ENCODE measurements around the gene TPM1. TPM values are rescaled to one million over a fixed set of nuclear protein-coding genes. Genes with fewer than 3 reads are reported as not detected.

The TPM1 gene
- total and polyA plus RNA-seq, 2 experiments from 2014 or later: 291 to 353 TPM

GRCh38 chr15:62994975-62995681 lies 47.4 kb upstream of the TPM1 start:
- peak; percentile 47 for DNase-seq (ENCODE audit: low spot score)
- H3K27ac ChIP-seq: peak overlapping the region; percentile 35
- H3K4me1 ChIP-seq (ENCODE audit: insufficient read depth): peaks cover 20% of the 10 kb centered on the region
- H3K4me2 ChIP-seq: no peak overlapping the region
- no peaks in the 10 kb centered on the region for H3K79me2 ChIP-seq
- WGBS (ENCODE audit: low lambda C conversion rate, missing lambda C conversion rate): 70% methylated on average over 3 of the region's 3 CpGs
- H2AFZ ChIP-seq: no peak overlapping the region
- TF ChIP-seq, protein P1, sequence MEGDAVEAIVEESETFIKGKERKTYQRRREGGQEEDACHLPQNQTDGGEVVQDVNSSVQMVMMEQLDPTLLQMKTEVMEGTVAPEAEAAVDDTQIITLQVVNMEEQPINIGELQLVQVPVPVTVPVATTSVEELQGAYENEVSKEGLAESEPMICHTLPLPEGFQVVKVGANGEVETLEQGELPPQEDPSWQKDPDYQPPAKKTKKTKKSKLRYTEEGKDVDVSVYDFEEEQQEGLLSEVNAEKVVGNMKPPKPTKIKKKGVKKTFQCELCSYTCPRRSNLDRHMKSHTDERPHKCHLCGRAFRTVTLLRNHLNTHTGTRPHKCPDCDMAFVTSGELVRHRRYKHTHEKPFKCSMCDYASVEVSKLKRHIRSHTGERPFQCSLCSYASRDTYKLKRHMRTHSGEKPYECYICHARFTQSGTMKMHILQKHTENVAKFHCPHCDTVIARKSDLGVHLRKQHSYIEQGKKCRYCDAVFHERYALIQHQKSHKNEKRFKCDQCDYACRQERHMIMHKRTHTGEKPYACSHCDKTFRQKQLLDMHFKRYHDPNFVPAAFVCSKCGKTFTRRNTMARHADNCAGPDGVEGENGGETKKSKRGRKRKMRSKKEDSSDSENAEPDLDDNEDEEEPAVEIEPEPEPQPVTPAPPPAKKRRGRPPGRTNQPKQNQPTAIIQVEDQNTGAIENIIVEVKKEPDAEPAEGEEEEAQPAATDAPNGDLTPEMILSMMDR (IDR thresholded peaks at IDR 0.05; ENCODE audit: poor library complexity): no peak
- TF ChIP-seq EZH2phosphoT487 (IDR thresholded peaks at IDR 0.05; ENCODE audit: low read depth, severe bottlenecking, unreplicated experiment) (no peak), EZH2 (IDR thresholded peaks at IDR 0.05; ENCODE audit: borderline replicate concordance) (no peak)
- no peaks in the 10 kb centered on the region for H4K20me1 ChIP-seq (ENCODE audit: insufficient read depth, poor library complexity, severe bottlenecking)
- H3K9me3 ChIP-seq (ENCODE audit: low read depth): no peaks in the 10 kb centered on the region
- H3K36me3 ChIP-seq (replicated peaks; ENCODE audit: insufficient read depth, low read depth): no peaks in the 10 kb centered on the region
- no peak overlapping the region for H3K4me3 ChIP-seq
- no peaks in the 10 kb centered on the region for H3K27me3 ChIP-seq
- no peaks in the 10 kb centered on the region for H3K9me2 ChIP-seq (replicated peaks; ENCODE audit: insufficient read depth)

- peak overlapping the region; percentile 54 for H3K27ac ChIP-seq
- H3K79me2 ChIP-seq: no peaks in the 10 kb centered on the region
- H3K9me3 ChIP-seq (ENCODE audit: low read depth): no peaks in the 10 kb centered on the region
- H3K9me2 ChIP-seq (replicated peaks; ENCODE audit: insufficient read depth): no peaks in the 10 kb centered on the region
- H3K4me2 ChIP-seq: no peak overlapping the region
- no peaks in the 10 kb centered on the region for H4K20me1 ChIP-seq (ENCODE audit: insufficient read depth, poor library complexity, severe bottlenecking)
- no peaks in the 10 kb centered on the region for H3K36me3 ChIP-seq (replicated peaks; ENCODE audit: insufficient read depth, low read depth)
- 93% methylated on average over 3 of the region's 3 CpGs for WGBS (ENCODE audit: low lambda C conversion rate, missing lambda C conversion rate)
- H2AFZ ChIP-seq: no peak overlapping the region
- no peaks in the 10 kb centered on the region for H3K27me3 ChIP-seq
- TF ChIP-seq EZH2 (IDR thresholded peaks at IDR 0.05; ENCODE audit: borderline replicate concordance) (no peak), EZH2phosphoT487 (IDR thresholded peaks at IDR 0.05; ENCODE audit: low read depth, severe bottlenecking, unreplicated experiment) (no peak)
- TF ChIP-seq, protein P1 (IDR thresholded peaks at IDR 0.05; ENCODE audit: poor library complexity): no peak
- no peak for DNase-seq (ENCODE audit: low spot score)
- H3K4me1 ChIP-seq (ENCODE audit: insufficient read depth): peaks cover 20% of the 10 kb centered on the region
- H3K4me3 ChIP-seq: no peak overlapping the region
Observed at GRCh38 chr15:62997441-62997840, 45.1 kb upstream of the TPM1 start.

DNA sequence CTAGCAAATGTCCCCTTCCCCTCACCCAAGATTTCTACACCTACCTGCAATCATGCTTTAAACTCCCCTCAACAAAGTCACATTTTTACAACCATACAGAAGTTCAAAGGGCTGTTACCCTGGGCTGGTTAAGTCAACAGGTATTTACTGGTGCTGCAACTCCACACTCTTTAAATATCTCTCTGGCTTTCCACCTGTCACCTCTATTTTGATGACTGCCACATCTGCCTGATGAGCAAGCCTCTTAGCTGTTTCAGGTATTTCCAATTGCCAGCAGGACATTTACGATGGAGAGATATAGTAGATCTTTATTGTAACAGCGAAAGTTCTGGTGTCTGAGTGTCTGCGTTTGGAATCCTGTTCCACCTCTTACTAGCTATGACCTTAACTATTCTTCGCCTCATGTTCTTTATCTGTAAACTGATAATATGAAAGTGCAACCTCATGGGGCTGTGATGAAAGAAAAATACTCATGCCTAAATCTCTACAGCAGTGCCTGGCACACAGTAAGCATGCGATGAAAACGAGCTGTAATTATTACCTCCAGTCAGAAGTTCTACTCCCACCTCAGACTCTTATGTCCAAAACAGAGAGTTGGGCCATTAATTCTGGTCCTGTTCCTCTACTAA lies 44.2 kb upstream of the TPM1 start:
- Histone ChIP-seq H3K27me3 (no peaks in the 10 kb centered on the region), H4K20me1 (ENCODE audit: insufficient read depth, poor library complexity, severe bottlenecking) (no peaks in the 10 kb centered on the region), H3K9me2 (replicated peaks; ENCODE audit: insufficient read depth) (no peaks in the 10 kb centered on the region), H3K4me3 (no peak overlapping the region), H3K79me2 (no peaks in the 10 kb centered on the region), H2AFZ (no peak overlapping the region), H3K27ac (peak overlapping the region; percentile 75), H3K36me3 (replicated peaks; ENCODE audit: insufficient read depth, low read depth) (no peaks in the 10 kb centered on the region), H3K4me2 (peak overlapping the region; percentile 5), H3K9me3 (ENCODE audit: low read depth) (no peaks in the 10 kb centered on the region), H3K4me1 (ENCODE audit: insufficient read depth) (peaks cover 20% of the 10 kb centered on the region)
- TF ChIP-seq EZH2phosphoT487 (IDR thresholded peaks at IDR 0.05; ENCODE audit: low read depth, severe bottlenecking, unreplicated experiment): no peak
- TF ChIP-seq, protein P1 (IDR thresholded peaks at IDR 0.05; ENCODE audit: poor library complexity): no peak
- no peak for TF ChIP-seq EZH2 (IDR thresholded peaks at IDR 0.05; ENCODE audit: borderline replicate concordance)
- peak; percentile 48 for DNase-seq (ENCODE audit: low spot score)
- WGBS (ENCODE audit: low lambda C conversion rate, missing lambda C conversion rate): 50% methylated on average over 6 of the region's 6 CpGs
